Colonic mucosa (tissue), 4 donors: ENCODE measurements around the gene VMO1. TPM values are rescaled to one million over a fixed set of nuclear protein-coding genes. Genes with fewer than 3 reads are reported as not detected.

ENCODE experiments used
- DNase-seq: peaks from one replicate; pipeline ENCODE4 v3.0.0-alpha.2; 2020
- H3K27ac ChIP-seq: fragments of 200-600 bp; one replicate; pipeline ENCODE4 v1.8.0; 2021
- H3K27me3 ChIP-seq: fragments of 200-600 bp; one replicate; pipeline ENCODE4 v1.8.0; 2021
- H3K36me3 ChIP-seq: fragments of 200-600 bp; one replicate; pipeline ENCODE4 v1.8.0; 2021
- H3K4me1 ChIP-seq: fragments of 200-600 bp; one replicate; pipeline ENCODE4 v1.8.0; 2021; ENCODE audit warnings: mild to moderate bottlenecking
- H3K4me3 ChIP-seq: fragments of 200-600 bp; one replicate; pipeline ENCODE4 v1.8.0; 2021
- H3K9ac ChIP-seq, 2 donors: one replicate each; pipeline ENCODE4 v1.7.0; 2013; ENCODE audit warnings: control low read depth in 2 of 2, low read depth in 2 of 2, low read length in 2 of 2
- H3K9me3 ChIP-seq: fragments of 200-600 bp; one replicate; pipeline ENCODE4 v1.8.0; 2021
- intact Hi-C: fragments of 100-400 bp; cut with DNase I; formaldehyde crosslinking; loops from one replicate; pipeline ENCODE4 v1.14.1; 2022
- total RNA-seq, 2 donors: library from RNA; stranded (reverse); fragmentation: NEBNext Ultra II Directional in 1 of 2; extraction: Animal tissue kit (Norgen Biotek cat#: 25700) in 1 of 2; gene quantifications; one replicate each; pipeline ENCODE4 v1.2.1, GENCODE V29; 2021
- TF ChIP-seq, protein P1 (sequence below): fragments of 200-600 bp; IDR thresholded peaks from one replicate; pipeline ENCODE4 v1.8.0; 2022; ENCODE audit warnings: antibody characterized with exemption, mild to moderate bottlenecking
- donor health status: healthy.
- donor health status: DM: no; HTN: no; CAD: no.
- donor health status: DM: no; HTN: no; CAD: no.

VMO1 gene
- total RNA-seq, 2 donors from 2014 or later: 0.91 to 2.0 TPM

DNA sequence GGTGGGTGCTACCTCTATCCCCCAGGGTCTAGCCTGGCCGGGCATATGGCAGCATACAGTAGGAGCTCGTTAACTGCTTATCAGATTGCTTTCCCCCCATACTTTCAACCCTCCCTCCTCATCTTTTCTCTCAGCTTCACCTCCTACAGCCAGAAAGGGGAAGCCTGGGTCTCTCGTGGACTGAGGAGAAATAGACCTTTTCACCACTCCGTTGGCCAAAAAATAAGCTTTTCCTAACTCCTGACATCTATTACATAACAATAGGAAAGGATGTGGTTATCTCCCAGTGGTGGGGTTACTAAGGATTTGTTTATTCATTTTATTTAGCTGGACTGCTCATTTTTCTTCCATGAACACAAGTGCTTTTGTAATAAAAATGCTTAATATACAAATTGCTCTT lies 37.5 kb downstream of the VMO1 start:
- Histone ChIP-seq H3K27ac (no peak overlapping the region), H3K4me1 (peaks cover 3% of the 10 kb centered on the region), H3K9me3 (no peaks in the 10 kb centered on the region), H3K4me3 (no peak overlapping the region), H3K9ac (no peak overlapping the region), H3K36me3 (no peaks in the 10 kb centered on the region), H3K27me3 (no peaks in the 10 kb centered on the region)
- intact Hi-C loops: no loop called here
- DNase-seq: no peak
- TF ChIP-seq, protein P1, sequence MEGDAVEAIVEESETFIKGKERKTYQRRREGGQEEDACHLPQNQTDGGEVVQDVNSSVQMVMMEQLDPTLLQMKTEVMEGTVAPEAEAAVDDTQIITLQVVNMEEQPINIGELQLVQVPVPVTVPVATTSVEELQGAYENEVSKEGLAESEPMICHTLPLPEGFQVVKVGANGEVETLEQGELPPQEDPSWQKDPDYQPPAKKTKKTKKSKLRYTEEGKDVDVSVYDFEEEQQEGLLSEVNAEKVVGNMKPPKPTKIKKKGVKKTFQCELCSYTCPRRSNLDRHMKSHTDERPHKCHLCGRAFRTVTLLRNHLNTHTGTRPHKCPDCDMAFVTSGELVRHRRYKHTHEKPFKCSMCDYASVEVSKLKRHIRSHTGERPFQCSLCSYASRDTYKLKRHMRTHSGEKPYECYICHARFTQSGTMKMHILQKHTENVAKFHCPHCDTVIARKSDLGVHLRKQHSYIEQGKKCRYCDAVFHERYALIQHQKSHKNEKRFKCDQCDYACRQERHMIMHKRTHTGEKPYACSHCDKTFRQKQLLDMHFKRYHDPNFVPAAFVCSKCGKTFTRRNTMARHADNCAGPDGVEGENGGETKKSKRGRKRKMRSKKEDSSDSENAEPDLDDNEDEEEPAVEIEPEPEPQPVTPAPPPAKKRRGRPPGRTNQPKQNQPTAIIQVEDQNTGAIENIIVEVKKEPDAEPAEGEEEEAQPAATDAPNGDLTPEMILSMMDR: no peak

DNA sequence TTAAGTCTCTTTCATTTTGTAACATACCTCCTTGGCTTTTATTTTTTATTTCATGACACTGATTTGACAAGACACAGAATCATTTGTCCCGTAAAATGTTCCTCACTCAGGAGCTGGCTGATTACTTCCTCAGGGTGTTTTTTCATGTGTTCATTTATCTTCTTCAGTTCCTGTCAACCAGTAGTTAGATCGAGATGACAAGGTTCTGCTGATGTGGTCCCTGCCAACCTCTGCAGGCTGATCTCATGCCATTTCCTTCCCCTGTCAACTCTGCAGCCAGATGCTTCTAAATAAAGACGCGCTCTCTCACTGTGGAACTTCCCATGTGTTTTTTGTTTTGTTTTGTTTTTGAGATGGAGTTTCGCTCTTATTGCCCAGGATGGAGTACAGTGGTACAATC lies 38.3 kb downstream of the VMO1 start:
- no peaks in the 10 kb centered on the region for H3K9me3 ChIP-seq
- TF ChIP-seq, protein P1: no peak
- intact Hi-C loops: no loop called here
- no peak overlapping the region for H3K9ac ChIP-seq
- H3K4me3 ChIP-seq: no peak overlapping the region
- peaks cover 3% of the 10 kb centered on the region for H3K4me1 ChIP-seq
- no peaks in the 10 kb centered on the region for H3K27me3 ChIP-seq
- no peak overlapping the region for H3K27ac ChIP-seq
- no peaks in the 10 kb centered on the region for H3K36me3 ChIP-seq
- no peak for DNase-seq

- TF ChIP-seq, protein P1: no peak
- intact Hi-C loops: no loop called here
- no peaks in the 10 kb centered on the region for H3K36me3 ChIP-seq
- H3K9ac ChIP-seq: no peak overlapping the region
- no peak for DNase-seq
- H3K4me1 ChIP-seq: peaks cover 3% of the 10 kb centered on the region
- no peak overlapping the region for H3K27ac ChIP-seq
- no peak overlapping the region for H3K4me3 ChIP-seq
- H3K9me3 ChIP-seq: no peaks in the 10 kb centered on the region
- no peaks in the 10 kb centered on the region for H3K27me3 ChIP-seq
Measured at GRCh38 chr17:4744999-4745969, 40.9 kb downstream of the VMO1 start.

- Histone ChIP-seq H3K4me3 (no peak overlapping the region), H3K27ac (no peak overlapping the region), H3K36me3 (no peaks in the 10 kb centered on the region), H3K9me3 (no peaks in the 10 kb centered on the region), H3K9ac (no peak overlapping the region), H3K4me1 (peaks cover 3% of the 10 kb centered on the region), H3K27me3 (no peaks in the 10 kb centered on the region)
- TF ChIP-seq, protein P1: no peak
- no peak for DNase-seq
- intact Hi-C loops: no loop called here
Measured at GRCh38 chr17:4743898-4744297, 42.3 kb downstream of the VMO1 start.

- peaks cover 3% of the 10 kb centered on the region for H3K4me1 ChIP-seq
- intact Hi-C loops: no loop called here
- TF ChIP-seq, protein P1: no peak
- H3K27ac ChIP-seq: no peak overlapping the region
- H3K9ac ChIP-seq: no peak overlapping the region
- H3K4me3 ChIP-seq: no peak overlapping the region
- no peaks in the 10 kb centered on the region for H3K36me3 ChIP-seq
- no peak for DNase-seq
- H3K9me3 ChIP-seq: no peaks in the 10 kb centered on the region
- no peaks in the 10 kb centered on the region for H3K27me3 ChIP-seq
Measured at GRCh38 chr17:4743216-4743615, 42.9 kb downstream of the VMO1 start.
